Stimulated activated naive CD8-positive, alpha-beta T cell treated with anti-CD3 and anti-CD28 coated beads, Interleukin-15, Interleukin-2, amounts not matched to agents 100 ng/mL and 50 ng/mL, for 24 hours (primary cell): ENCODE results near the gene PDE3A.

Experiments used
- H3K27ac Mint-ChIP-seq: one replicate; pipeline ENCODE4 v1.8.0; 2021; ENCODE audit warnings: mild to moderate bottlenecking, mixed read lengths
- H3K27me3 Mint-ChIP-seq: one replicate; pipeline ENCODE4 v1.8.0; 2021; ENCODE audit warnings: mixed read lengths
- H3K36me3 Mint-ChIP-seq: one replicate; pipeline ENCODE4 v1.8.0; 2021; ENCODE audit warnings: low read depth, mixed read lengths
- H3K4me1 Mint-ChIP-seq: one replicate; pipeline ENCODE4 v1.8.0; 2021; ENCODE audit warnings: low read depth, mixed read lengths
- H3K4me3 Mint-ChIP-seq: one replicate; pipeline ENCODE4 v1.8.0; 2021; ENCODE audit warnings: mild to moderate bottlenecking, mixed read lengths
- H3K9me3 Mint-ChIP-seq: one replicate; pipeline ENCODE4 v1.8.0; 2021; ENCODE audit warnings: mixed read lengths

PDE3A gene

GRCh38 chr12:20695232-20695631, 326.9 kb downstream of the PDE3A start, which contains the start of gene SLCO1C1:
SLCO1C1 (plus strand) TSS chr12:20695332; CDS start chr12:20699577, 4,245 bp downstream.
- Mint-ChIP-seq H3K4me1 (no peaks in the 10 kb centered on the region), H3K27ac (no peak within 1 kb of the TSS), H3K36me3 (no peaks in the 10 kb centered on the region), H3K9me3 (no peaks in the 10 kb centered on the region), H3K4me3 (no peak within 1 kb of the TSS), H3K27me3 (no peaks in the 10 kb centered on the region)

- Mint-ChIP-seq H3K27ac (no peak overlapping the region), H3K36me3 (no peaks in the 10 kb centered on the region), H3K9me3 (peaks cover 4% of the 10 kb centered on the region), H3K4me3 (no peak overlapping the region), H3K27me3 (no peaks in the 10 kb centered on the region), H3K4me1 (no peaks in the 10 kb centered on the region)
These were observed 328.0 kb downstream of the PDE3A start for GRCh38 chr12:20696181-20696905.

DNA sequence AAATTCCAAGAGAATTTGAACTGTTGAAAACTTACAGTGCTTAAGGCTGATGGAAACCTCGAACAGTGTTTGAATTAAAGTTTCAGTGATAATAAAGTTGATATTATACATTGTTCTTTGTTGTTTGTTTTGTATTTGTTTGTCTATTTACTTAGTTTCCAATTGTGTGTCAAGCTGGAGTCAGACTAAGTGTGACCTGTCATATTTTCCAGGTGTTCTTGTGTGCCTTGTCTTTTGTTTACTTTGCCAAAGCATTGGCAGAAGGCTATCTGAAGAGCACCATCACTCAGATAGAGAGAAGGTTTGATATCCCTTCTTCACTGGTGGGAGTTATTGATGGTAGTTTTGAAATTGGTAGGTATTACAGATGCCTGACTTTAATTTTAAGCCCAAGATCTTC, 332.8 kb downstream of the PDE3A start:
- H3K27me3 Mint-ChIP-seq = no peaks in the 10 kb centered on the region
- no peak overlapping the region for H3K4me3 Mint-ChIP-seq
- H3K36me3 Mint-ChIP-seq = no peaks in the 10 kb centered on the region
- peaks cover 4% of the 10 kb centered on the region for H3K9me3 Mint-ChIP-seq
- H3K27ac Mint-ChIP-seq = no peak overlapping the region
- no peaks in the 10 kb centered on the region for H3K4me1 Mint-ChIP-seq

DNA sequence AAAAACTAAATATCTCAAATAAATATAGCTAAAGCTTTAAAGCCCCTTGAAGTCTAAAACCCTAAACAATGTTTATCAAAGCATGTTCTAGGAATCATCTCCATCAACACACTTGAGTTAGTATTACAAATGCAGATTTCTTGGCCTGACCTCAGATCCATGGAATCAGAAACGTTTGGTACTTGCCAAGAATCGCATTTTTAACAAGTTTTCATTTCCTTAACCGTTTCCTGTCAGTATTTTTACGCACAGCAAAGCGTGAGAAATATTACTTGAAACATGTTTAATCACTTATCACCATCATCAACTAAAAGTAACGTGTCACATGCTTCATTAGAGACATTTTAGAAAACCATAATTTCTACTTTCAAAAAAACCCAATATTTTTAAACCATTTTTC, 336.5 kb downstream of the PDE3A start:
- H3K4me3 Mint-ChIP-seq = no peak overlapping the region
- H3K4me1 Mint-ChIP-seq = no peaks in the 10 kb centered on the region
- H3K9me3 Mint-ChIP-seq = peaks cover 4% of the 10 kb centered on the region
- H3K27me3 Mint-ChIP-seq = no peaks in the 10 kb centered on the region
- H3K36me3 Mint-ChIP-seq = no peaks in the 10 kb centered on the region
- H3K27ac Mint-ChIP-seq = no peak overlapping the region

- H3K27ac Mint-ChIP-seq = no peak overlapping the region
- H3K9me3 Mint-ChIP-seq = no peaks in the 10 kb centered on the region
- no peak overlapping the region for H3K4me3 Mint-ChIP-seq
- no peaks in the 10 kb centered on the region for H3K36me3 Mint-ChIP-seq
- no peaks in the 10 kb centered on the region for H3K4me1 Mint-ChIP-seq
- no peaks in the 10 kb centered on the region for H3K27me3 Mint-ChIP-seq
These were observed 343.5 kb downstream of the PDE3A start for GRCh38 chr12:20711846-20712245.

GRCh38 chr12:20716037-20716436, 347.7 kb downstream of the PDE3A start:
- peaks cover 4% of the 10 kb centered on the region for H3K9me3 Mint-ChIP-seq
- no peak overlapping the region for H3K27ac Mint-ChIP-seq
- no peaks in the 10 kb centered on the region for H3K4me1 Mint-ChIP-seq

GRCh38 chr12:20716985-20717384, 348.6 kb downstream of the PDE3A start:
- Mint-ChIP-seq H3K4me3 (no peak overlapping the region), H3K9me3 (peaks cover 4% of the 10 kb centered on the region), H3K4me1 (no peaks in the 10 kb centered on the region), H3K27ac (no peak overlapping the region), H3K36me3 (no peaks in the 10 kb centered on the region), H3K27me3 (no peaks in the 10 kb centered on the region)

More at GRCh38 chr12:20716037-20716436, 347.7 kb downstream of the PDE3A start:
- Mint-ChIP-seq H3K4me3 (no peak overlapping the region), H3K27me3 (no peaks in the 10 kb centered on the region), H3K36me3 (no peaks in the 10 kb centered on the region)

GRCh38 chr12:20718294-20718693, 350.0 kb downstream of the PDE3A start:
- Mint-ChIP-seq H3K36me3 (no peaks in the 10 kb centered on the region), H3K4me1 (no peaks in the 10 kb centered on the region), H3K27ac (no peak overlapping the region), H3K4me3 (no peak overlapping the region), H3K9me3 (peaks cover 4% of the 10 kb centered on the region), H3K27me3 (no peaks in the 10 kb centered on the region)

DNA sequence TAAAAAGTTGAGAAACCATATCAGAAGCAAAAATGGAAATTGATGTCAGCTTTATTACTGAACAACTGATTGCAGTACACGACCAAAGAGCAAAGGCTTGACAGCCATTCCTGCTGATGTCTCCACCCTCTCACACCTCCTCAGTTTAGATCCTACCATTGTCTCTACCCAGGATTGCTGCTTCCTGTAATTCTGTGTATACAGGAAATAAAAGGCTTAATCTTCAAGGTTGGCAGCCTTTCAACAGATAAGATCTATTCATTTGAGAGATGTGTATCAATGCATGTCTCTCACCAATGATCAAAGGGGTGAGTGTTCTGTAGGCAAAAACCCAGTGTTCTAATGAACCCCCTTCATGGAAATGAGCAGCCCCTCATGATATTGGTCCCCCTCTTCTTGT, 353.8 kb downstream of the PDE3A start:
- Mint-ChIP-seq H3K27ac (no peak overlapping the region), H3K4me3 (no peak overlapping the region), H3K9me3 (peaks cover 4% of the 10 kb centered on the region), H3K4me1 (no peaks in the 10 kb centered on the region), H3K36me3 (no peaks in the 10 kb centered on the region), H3K27me3 (no peaks in the 10 kb centered on the region)

DNA sequence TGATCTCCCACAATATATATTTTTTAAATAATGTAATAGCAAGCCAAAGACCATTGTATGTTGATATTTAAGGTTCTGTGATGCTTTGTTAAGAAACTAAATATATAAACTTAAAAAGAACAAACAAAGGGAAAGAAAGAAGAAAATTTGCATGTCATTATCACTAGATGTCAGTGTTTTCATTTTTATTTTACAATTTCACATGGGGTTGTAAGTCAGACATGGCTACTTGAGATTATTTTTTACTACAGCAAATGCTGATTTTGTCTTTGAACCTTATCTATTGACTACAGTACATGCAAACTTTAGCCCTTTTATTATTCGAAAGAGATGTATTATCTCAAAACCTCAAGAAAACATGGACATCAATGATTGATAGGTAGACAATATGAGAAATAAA, 362.9 kb downstream of the PDE3A start:
- no peak overlapping the region for H3K4me3 Mint-ChIP-seq
- H3K27ac Mint-ChIP-seq = no peak overlapping the region
- no peaks in the 10 kb centered on the region for H3K27me3 Mint-ChIP-seq
- no peaks in the 10 kb centered on the region for H3K36me3 Mint-ChIP-seq
- H3K9me3 Mint-ChIP-seq = no peaks in the 10 kb centered on the region
- no peaks in the 10 kb centered on the region for H3K4me1 Mint-ChIP-seq
